ENCODE data around the gene IRX6.

DNA sequence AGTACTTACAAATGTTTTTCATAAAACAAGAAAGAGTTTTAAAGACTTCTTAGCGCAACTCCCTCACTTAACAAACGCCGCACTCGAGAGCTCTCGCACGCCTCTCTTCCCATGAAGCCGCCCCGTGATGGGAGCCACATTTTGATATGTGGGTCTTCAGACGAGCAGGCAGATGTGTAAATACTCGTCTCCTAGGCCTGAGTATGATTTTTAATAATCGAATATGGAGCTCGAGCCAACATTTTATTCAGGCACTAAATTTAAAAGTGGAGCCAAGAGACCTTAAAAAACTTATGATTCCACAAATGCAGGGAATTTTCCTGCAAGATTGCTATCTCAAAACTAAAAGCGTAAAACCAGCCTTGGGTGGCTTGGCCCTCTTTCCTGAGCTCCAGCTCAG is 55.4 kb downstream of the IRX6 start:
- TF ChIP-seq, protein P1, sequence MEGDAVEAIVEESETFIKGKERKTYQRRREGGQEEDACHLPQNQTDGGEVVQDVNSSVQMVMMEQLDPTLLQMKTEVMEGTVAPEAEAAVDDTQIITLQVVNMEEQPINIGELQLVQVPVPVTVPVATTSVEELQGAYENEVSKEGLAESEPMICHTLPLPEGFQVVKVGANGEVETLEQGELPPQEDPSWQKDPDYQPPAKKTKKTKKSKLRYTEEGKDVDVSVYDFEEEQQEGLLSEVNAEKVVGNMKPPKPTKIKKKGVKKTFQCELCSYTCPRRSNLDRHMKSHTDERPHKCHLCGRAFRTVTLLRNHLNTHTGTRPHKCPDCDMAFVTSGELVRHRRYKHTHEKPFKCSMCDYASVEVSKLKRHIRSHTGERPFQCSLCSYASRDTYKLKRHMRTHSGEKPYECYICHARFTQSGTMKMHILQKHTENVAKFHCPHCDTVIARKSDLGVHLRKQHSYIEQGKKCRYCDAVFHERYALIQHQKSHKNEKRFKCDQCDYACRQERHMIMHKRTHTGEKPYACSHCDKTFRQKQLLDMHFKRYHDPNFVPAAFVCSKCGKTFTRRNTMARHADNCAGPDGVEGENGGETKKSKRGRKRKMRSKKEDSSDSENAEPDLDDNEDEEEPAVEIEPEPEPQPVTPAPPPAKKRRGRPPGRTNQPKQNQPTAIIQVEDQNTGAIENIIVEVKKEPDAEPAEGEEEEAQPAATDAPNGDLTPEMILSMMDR (conservative IDR thresholded peaks at IDR 0.05), result no peak
- TF ChIP-seq EZH2 (IDR thresholded peaks at IDR 0.05; ENCODE audit: low read depth), result no peak

Data from PC-9 (cell line).